ENCODE results near the gene CDK5RAP1.
"Not testable (repeated sequence)": the region's sequence is repeated elsewhere in the genome, so short reads cannot be mapped to it uniquely, and the experiment has no call there.

Gene CDK5RAP1, protein sequence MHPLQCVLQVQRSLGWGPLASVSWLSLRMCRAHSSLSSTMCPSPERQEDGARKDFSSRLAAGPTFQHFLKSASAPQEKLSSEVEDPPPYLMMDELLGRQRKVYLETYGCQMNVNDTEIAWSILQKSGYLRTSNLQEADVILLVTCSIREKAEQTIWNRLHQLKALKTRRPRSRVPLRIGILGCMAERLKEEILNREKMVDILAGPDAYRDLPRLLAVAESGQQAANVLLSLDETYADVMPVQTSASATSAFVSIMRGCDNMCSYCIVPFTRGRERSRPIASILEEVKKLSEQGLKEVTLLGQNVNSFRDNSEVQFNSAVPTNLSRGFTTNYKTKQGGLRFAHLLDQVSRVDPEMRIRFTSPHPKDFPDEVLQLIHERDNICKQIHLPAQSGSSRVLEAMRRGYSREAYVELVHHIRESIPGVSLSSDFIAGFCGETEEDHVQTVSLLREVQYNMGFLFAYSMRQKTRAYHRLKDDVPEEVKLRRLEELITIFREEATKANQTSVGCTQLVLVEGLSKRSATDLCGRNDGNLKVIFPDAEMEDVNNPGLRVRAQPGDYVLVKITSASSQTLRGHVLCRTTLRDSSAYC

DNA sequence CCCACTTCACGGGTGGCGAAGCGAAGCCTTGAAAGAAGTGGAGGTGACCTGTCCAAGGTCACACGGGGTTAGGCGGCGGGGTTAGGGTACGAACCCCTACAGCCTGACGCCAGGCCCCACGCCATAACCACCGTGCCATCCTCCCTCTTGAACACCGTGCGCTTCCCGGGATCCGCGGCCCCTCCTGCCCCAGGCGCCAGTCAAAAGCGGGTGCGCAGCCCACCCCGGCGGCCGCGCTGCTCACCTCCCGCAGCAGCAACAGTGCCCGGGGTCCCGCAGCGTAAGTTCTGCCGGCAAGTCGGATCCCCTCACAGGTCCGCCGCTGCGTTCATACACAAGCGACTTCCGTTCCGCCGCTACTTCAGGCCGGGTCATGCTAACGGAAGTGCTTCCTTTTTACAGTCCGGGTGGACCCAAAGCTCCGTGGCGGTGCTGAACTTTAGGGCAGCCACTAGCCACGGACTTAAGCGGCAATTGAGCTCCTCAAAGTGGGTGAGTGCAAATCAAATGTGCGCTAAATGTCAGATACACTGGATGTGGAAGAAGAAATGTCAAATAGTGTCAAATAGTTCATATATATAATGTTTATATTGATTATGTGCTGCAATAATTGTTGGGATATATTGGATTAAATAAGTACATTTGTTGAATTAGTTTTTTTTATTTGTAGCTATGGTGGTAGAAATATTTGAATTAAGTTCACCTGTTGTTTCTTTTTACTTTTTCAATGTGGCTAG, at the start of gene CDK5RAP1:
Gene CDK5RAP1, minus strand, starts transcription at position 336 of the 737 bp plus-strand sequence. CDS start 4,455 bp downstream, outside the sequence.
- DNase-seq (ENCODE audit: low spot score): peak; percentile 85

DNA sequence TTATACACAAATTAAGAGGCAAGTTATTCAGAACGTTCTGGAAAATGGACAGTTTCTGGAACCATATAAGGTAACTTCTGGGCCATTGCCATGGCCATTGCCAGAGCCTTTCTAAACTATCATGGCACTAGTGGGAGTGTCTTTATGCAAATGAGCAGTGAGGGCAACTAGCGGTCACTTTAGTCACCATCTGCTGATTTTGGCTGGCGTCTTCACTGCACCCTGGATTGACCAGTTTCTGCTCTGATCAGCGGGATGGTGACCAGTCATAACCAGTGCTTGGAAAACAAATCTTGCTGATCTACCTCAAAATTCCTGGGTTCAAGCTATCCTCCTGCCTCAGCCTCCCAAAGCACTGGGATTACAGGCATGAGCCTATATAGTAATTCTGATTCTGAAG, 49.5 kb upstream of the CDK5RAP1 start:
- DNase-seq (ENCODE audit: low spot score): no peak

DNA sequence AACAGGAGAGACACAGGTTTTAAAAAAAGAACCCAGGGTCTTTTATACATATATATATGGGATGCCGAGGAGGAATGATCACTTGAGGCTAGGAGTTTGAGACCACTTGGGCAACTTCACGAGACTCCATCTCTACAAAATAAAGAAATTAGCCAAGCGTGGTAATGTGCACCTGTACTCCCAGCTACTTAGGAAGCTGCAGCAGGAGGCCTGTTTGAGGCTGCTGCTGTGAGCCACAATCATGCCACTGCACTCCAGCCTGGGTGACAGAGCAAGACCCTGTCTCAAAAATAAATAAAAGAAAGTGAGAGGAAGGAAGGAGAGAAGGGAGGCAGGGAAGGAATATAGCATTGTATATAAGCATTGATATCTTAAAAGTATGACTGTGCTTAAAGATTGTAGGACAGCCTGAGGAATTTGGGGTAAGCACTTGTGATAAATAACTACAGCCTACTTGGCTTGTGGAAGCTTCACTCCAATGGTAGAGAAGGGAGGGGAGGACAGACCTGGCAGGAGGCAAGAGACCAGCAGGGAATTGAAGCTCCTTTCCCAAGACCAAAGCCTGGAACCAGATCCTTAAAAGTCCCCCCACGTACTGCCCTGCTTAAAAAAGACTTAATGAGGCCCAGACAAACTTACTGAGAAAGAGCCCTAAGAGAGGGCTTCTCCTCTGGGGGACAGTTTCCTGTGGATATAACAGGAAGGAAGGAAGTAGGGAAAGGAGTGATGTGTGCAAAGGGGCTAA, 44.7 kb upstream of the CDK5RAP1 start:
- DNase-seq (ENCODE audit: low spot score): no peak

DNA sequence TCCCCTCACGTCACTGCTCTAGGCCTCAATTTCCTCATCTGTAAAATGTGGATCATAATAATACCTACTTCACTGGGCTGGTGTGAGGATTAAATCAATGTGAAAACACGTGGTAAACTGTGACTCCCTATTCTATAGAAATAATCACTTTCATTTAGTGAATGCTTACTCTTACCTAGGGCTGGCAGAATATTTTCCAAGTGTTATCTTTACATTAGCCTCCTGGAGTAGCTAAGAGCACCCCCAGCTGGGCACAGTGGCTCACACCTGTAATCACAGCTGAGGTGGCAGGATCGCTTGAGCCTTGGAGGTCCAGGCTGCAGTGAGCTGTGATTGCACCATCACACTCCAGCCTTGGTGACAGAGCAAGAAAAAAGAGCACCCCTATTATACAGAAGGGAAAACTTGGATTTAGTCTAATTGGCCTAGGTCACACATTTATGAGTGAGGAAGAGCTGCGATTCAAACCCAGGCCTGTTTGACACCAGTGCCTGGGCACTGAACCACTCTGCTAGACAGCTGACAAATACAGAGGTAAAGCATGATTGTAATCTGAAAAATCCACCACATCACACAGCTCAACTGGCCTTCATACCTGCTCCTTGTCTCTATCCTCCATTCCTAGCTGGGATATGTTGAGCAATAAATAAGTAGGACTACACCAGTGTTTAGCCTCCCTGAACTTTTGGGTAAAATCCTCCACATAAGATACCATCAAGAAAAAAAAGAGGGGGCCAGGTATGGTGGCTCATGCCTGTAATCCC, 43.7 kb upstream of the CDK5RAP1 start:
- peak; percentile 32 for DNase-seq (ENCODE audit: low spot score)

DNA sequence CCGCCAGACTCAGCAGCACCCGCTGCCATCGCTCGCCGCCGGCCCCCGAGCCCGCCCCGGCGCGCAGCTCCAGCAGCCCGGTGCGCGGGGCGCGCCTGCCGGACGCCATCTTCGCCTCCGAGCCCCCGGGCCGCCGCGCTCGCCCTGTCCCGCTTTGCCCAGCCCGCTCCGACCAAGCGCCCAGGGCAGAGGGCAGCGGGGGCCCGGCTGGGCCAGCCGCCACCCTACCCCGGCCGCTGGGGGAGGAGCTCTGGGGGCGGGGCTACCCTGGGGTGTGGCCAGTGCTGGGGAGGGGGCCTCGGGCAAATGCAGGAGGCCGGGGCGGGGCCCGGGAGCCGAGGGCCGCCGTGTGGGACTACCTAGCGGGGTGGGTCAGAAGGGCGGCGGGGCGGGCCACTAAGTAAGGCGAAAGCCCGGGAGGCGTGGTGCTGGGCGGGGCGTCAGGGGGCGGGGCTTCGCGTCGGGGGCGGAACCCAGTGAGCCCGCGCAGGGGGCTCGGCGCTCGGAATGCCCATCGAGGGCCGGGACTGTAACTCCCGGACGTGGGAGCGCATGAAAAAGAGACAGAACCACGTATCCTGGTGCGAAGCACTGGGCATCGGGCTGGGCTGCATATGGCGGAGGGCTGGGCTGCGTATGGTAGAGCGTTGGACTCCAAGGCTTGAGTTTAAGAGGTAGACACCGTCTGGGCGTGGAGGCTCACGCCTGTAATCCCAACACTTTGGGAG, 42.4 kb upstream of the CDK5RAP1 start, which contains the start of gene SNTA1:
Gene SNTA1, minus strand, starts transcription at position 252 of the 728 bp plus-strand sequence. Its CDS starts 143 bp downstream, at position 109.
- peak; percentile 93 for DNase-seq (ENCODE audit: low spot score)

DNA sequence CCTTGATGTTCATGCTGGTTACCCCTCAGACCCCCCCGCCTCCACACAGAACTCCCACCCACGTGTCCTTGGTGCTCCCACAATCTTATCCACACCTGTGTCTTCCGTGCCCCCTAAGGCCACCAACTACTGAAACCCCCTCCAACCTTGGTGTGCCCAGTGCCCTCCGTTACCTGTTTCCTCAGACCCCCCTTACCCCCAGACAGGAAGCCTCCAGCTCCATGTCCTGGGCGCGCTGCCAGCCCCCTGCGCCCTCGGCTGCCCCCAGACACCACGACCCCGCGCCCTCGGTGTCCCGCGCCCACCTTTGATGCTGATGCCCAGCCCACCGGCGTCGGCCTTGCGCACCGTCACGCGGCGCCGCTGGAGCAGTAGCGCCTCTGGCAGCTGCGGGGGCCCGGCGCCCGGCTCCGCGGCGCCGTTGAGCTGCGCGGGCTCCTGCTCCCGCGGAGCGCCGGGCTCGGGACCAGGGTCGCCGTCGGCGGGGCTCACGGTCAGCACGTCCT, 41.7 kb upstream of the CDK5RAP1 start:
- no peak for DNase-seq (ENCODE audit: low spot score)

DNA sequence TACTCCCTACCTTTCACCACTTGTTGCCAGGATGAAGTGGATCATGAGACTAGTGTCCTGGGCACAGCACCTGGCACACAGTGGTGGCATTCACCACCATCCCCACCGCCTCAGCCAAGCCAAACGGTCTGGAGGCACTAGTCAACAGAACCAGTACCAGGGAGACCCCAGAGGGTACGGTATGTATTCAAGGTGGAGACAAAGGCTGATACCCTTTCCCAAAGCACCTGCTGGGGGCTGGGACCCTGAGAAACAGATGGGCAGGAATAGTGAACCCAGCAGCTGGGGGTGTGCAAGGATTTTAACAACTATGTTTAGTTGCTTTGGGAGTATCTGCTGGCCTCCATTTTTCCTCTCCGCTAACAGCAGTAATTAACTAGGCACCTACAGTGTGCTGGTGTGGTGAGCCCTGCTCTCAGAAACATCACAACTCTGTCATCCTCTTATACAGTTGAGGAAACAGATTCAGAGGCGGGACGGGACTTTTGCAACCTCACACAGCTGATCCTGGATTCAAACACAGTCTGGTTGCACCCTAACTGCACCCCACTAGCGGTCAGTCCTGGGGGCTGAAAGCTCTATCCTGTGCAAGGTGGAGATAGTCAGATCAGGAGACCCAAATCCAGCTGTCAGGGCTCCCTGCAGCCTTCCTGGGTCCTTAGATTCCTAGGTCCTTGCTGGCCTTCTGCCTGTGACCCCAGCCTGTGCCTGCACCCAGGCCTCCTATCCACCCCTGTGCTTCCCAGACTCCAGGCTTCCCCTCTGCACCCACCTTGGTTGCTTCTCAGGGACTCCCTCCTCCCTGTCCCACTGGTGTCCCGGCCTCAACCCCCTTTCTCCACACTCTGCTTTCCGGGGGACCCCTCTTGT, 41.1 kb upstream of the CDK5RAP1 start:
- DNase-seq (ENCODE audit: low spot score): no peak

DNA sequence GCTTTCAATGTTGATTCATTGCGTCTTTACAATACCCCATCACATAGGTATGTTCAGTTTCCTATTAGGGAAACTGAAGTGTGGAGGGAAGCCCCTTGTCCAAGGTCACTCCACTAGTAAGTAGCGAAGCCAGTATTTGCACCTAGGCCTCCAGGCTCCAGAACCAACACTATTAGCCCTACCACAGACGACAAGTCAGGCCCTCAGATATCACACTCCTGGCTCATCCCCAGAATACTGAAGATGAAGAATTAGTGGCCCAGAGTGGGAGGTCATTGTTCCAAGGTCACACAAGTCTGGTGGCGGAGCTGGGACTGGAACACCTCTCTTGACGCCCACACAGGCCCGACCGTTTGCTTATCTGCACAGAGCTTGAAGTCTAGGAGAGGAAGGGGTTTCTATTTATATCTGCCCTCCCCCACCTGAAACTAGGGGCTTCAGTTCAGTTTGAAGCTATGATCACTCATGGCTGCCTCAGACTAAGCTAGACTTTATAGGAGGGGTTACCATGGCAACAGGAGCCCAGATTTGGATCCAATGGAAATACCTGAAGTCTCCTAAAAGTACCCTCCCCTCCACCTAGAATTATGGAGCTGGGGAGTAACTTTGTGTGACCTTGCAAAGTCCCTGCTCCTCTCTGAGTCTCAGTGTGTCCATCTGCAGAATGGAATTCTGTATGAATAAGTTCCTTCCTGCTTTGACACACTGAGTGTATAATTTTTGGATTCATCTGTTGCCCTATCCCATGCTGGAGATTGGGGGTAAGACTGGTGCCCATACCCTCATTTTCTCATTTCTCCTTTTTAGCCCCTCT, 40.0 kb upstream of the CDK5RAP1 start:
- no peak for DNase-seq (ENCODE audit: low spot score)

DNA sequence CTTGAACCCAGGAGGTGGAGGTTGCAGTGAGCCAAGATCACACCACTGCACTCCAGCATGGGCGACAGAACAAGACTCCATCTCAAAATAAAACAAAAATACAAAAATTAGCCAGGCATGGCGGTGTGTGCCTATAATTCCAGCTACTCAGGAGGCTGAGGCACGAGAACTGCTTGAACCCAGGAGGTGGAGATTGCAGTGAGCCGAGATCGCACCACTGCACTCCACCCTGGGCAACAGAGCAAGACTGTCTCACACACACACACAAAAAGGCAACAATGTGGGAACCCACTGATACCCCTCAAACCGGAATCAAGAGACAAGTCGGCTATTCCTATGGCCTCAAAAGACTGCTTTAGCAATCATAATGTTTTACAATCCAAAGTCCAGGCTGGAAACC, 39.2 kb upstream of the CDK5RAP1 start:
- DNase-seq (ENCODE audit: low spot score): not testable (repeated sequence)

DNA sequence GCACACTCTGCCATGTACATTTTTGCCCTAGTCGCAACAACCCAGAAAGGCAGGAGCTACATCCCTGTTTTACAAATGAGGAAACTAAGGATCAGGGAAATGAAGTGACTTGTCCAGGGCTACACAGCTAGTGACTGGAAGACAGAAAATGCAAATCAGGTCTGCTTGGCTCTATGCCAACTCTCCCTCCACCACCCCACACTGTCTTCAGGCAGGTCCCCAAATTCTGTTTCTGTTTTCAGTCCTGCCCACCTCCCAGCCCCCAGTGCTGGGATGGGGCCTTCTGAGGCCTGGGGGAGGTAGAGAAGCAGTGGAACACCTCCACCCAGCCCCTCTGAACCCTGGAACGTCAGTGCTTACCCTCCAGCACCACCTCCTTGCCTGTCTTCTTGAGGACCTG, 37.2 kb upstream of the CDK5RAP1 start:
- DNase-seq (ENCODE audit: low spot score): no peak

DNA sequence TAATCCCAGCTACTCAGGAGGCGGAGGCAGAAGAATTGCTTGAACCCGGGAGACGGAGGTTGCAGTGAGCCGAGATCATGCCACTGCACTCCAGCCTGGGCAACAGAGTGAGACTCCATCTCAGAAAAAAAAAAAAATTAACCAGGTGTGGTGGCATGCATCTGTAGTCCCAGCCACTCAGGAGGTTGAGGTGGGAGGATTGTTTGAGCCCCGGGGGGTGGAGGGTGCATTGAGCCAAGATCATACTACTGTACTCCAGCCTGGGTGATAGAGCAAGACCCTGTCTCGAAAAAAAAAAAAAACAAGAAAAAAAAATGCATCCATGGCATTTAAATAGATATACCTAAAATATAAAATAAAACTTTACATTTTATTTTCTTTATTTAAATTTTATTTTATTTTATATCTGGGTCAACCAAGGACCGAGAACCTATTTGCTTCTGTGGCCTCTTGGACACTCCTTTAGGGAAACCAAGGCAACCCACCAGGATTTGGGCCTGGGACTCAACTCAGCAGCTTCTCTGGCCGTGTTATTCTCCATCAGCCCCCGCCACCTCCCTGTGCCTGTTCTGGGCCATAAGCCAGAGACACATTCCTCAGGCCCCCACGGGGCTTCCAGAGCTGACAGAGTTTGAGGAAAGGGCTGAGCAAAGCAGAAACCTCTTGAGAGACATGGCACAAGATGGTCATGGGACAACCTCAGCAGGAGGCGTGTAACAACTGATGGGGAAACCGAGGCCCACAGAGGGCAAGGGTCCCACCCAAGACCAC, 36.0 kb upstream of the CDK5RAP1 start:
- no peak for DNase-seq (ENCODE audit: low spot score)

DNA sequence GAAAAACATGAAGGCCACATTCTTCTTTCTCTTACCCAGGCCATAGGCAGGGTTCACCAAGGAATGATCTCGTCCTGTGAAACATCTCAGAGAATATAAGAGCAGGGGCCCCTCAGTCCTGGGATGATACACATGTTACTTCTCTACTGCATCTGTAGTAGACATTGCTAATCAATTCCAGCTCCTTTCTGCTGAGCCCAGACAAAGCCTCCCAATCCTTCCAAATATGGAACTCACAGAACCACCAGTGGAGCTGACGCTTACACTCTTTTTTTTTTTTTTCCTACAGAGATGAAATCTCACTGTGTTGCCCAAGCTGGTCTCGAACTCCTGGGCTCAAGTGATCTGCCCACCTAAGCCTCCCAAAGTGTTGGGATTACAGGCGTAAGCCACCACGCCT, 33.1 kb upstream of the CDK5RAP1 start:
- no peak for DNase-seq (ENCODE audit: low spot score)

DNA sequence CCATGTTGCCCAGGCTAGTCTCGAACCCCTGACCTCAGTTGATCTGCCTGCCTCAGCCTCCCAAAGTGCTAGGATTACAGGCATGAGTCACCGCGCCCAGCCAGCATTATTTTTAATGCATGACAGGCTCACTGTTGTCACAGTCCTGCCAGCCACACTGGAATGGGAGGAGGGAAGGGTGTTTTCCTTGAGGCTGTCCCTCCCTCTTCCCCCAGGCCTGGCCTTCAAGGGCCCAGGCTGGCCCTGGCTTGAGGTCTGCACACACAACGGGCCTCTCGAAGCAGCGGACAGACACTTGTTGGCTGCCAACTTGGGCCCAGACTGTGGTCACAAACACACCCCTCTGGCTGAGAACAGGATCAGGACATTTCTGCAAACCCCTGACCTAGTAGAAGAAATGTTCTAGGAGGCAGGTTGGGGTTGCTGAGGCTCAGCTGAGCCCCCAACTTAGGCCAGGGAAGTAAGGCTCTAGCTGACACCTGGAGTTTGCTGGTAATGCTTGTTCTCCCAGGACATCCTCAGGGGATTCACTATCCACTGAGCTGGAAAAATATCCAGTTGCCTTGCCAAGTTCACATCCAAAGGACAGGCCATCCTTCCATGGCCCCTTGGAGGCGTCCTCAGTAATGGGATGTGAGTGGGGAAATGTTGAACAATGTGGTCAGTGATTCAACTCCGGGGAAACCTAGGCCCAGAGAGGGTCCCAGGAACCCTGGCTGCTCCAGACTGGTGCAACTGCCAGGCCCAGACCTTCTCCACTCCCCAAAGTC, 32.3 kb upstream of the CDK5RAP1 start:
- DNase-seq (ENCODE audit: low spot score): no peak

DNA sequence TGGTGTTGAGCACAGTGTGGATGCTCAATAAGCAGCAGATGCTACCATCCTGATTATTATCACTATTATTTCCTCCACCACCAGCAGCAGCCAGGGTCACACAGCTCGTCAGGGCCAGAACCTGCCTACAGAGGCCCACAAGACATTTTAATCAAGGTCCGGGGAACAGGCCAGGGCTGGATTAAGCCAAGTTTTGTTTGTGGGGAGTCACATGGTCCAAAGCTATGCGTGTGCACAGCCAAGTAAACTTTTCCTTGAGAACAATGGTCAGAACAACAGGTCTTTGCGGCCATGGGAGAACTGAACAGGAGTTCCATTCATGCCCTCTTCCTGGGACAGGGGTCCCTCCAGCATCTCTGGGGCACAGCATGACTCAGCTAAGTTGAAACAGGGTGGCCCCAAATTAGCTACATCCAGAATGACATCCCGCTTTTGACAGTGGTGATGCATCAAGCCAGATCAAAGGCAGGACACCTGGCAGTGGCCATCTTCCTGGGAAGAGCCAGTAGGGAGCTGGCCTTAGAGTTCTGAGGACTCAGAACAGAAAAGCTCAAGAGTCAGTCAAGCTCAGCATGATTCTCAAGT, 30.6 kb upstream of the CDK5RAP1 start:
- DNase-seq (ENCODE audit: low spot score): no peak

DNA sequence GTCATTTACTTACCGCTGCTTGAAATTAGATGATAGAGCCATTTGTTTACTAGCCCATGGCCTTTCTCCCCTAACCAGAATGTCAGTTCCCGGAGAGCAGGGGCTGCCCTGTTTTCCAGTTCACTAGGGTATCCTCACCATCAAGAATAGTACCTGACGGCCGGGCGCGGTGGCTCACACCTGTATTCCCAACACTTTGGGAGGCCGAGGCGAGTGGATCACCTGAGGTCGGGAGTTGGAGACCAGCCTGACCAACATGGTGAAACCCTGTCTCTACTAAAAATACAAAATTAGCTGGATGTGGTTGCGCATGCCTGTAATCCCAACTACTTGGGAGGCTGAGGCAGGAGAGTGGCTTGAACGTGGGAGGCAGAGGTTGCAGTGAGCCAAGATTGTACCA, 22.6 kb upstream of the CDK5RAP1 start:
- not testable (repeated sequence) for DNase-seq (ENCODE audit: low spot score)

DNA sequence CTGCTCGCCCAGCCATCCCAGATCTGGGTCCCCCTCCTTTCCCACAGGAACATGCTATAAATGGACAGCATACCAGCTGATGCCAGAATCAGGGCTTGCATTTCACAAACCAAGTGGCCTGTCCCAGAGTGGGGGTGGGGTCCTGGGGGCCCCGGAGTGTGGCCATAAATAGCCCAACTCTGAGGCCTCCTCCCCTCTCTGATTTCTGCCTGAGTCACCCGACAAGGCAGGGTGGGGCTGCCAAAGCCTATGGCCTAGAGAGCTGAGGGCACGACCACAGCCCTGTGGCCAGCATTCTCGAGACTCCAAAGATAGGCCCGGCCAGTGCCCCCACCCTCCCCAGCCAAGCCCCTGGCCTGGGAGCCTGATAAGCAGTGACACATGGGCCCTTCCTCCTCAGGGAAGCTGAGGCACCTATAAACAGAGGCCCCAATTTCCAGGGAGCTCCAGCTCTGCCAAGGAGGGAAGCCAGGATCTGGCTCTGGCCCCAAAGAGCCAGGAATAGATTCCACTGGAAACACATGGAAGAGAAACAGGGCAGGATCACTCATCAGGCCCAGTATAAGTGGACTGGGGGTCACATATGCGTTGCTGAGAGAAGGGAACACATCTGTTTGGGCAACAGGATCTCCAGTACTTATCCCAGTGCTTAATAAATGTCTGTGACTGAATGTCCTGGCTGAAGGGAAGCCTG, 22.0 kb upstream of the CDK5RAP1 start:
- DNase-seq (ENCODE audit: low spot score): no peak

Data from CD4-positive, alpha-beta T cell treated with Interleukin-6 at 100 ng/mL for 8 hours (primary cell).